Measurements from ENCODE around the gene ATP8A2.

The ATP8A2 gene

GRCh38 chr13:25630329-25630900 is 258.6 kb downstream of the ATP8A2 start:
- DNase-seq (ENCODE audit: low spot score): no peak

GRCh38 chr13:25632166-25632888 is 260.6 kb downstream of the ATP8A2 start:
- no peak for DNase-seq (ENCODE audit: low spot score)

GRCh38 chr13:25633093-25633492 is 261.3 kb downstream of the ATP8A2 start:
- DNase-seq (ENCODE audit: low spot score): no peak

- DNase-seq (ENCODE audit: low spot score): no peak
Measured at GRCh38 chr13:25645681-25646080, 273.9 kb downstream of the ATP8A2 start.

- DNase-seq (ENCODE audit: low spot score): no peak
Measured at GRCh38 chr13:25649001-25649633, 277.3 kb downstream of the ATP8A2 start.

- no peak for DNase-seq (ENCODE audit: low spot score)
Measured at GRCh38 chr13:25652764-25653163, 281.0 kb downstream of the ATP8A2 start.

GRCh38 chr13:25654322-25654721 is 282.5 kb downstream of the ATP8A2 start:
- no peak for DNase-seq (ENCODE audit: low spot score)

GRCh38 chr13:25657157-25657556 is 285.4 kb downstream of the ATP8A2 start:
- no peak for DNase-seq (ENCODE audit: low spot score)

- DNase-seq (ENCODE audit: low spot score): no peak
Measured at GRCh38 chr13:25659091-25659795, 287.5 kb downstream of the ATP8A2 start.

- no peak for DNase-seq (ENCODE audit: low spot score)
Measured at GRCh38 chr13:25660996-25661395, 289.2 kb downstream of the ATP8A2 start.

- DNase-seq (ENCODE audit: low spot score): no peak
Measured at GRCh38 chr13:25662516-25662915, 290.7 kb downstream of the ATP8A2 start.

GRCh38 chr13:25668345-25668744 is 296.6 kb downstream of the ATP8A2 start:
- DNase-seq (ENCODE audit: low spot score): no peak

GRCh38 chr13:25673711-25674110 is 301.9 kb downstream of the ATP8A2 start:
- DNase-seq (ENCODE audit: low spot score): no peak

- DNase-seq (ENCODE audit: low spot score): no peak
Measured at GRCh38 chr13:25674371-25674770, 302.6 kb downstream of the ATP8A2 start.

GRCh38 chr13:25675060-25675459 is 303.3 kb downstream of the ATP8A2 start:
- DNase-seq (ENCODE audit: low spot score): no peak

GRCh38 chr13:25677956-25678355 is 306.2 kb downstream of the ATP8A2 start:
- no peak for DNase-seq (ENCODE audit: low spot score)

- DNase-seq (ENCODE audit: low spot score): no peak
Measured at GRCh38 chr13:25678398-25678797, 306.6 kb downstream of the ATP8A2 start.

- no peak for DNase-seq (ENCODE audit: low spot score)
Measured at GRCh38 chr13:25679159-25679558, 307.4 kb downstream of the ATP8A2 start.

GRCh38 chr13:25679936-25680335 is 308.2 kb downstream of the ATP8A2 start:
- DNase-seq (ENCODE audit: low spot score): no peak

- DNase-seq (ENCODE audit: low spot score): no peak
Measured at GRCh38 chr13:25682276-25682675, 310.5 kb downstream of the ATP8A2 start.

- DNase-seq (ENCODE audit: low spot score): no peak
Measured at GRCh38 chr13:25683056-25683455, 311.3 kb downstream of the ATP8A2 start.

GRCh38 chr13:25683662-25684370 is 312.0 kb downstream of the ATP8A2 start:
- no peak for DNase-seq (ENCODE audit: low spot score)
